Tibial artery (tissue), 4 donors: Measurements from ENCODE around the gene CLEC11A.

Experiments
- DNase-seq, 2 donors: peaks; one replicate each; pipeline ENCODE4 v3.0.0-alpha.2; 2019
- H3K27ac ChIP-seq, 2 donors: fragments of 200-600 bp; sonication (generic) in 1 of 2; 1 replicate in 1 of 2; 2 replicates in 1 of 2; pipeline ENCODE4 v1.5.1; 2018 to 2019; ENCODE audit warnings: mild to moderate bottlenecking in 1 of 2
- H3K27me3 ChIP-seq, 2 donors: fragments of 200-600 bp; sonication (generic) in 1 of 2; one replicate each; pipeline versions ENCODE4 v1.5.1 to v1.6.0; 2016 to 2019
- H3K36me3 ChIP-seq, 3 donors: fragments of 200-600 bp; sonication (generic) in 2 of 3; one replicate each; pipeline ENCODE4 v1.5.1; 2016 to 2019; ENCODE audit warnings: mild to moderate bottlenecking in 2 of 3
- H3K4me1 ChIP-seq, 4 donors: fragments of 200-600 bp; sonication (generic) in 2 of 4; 1 replicate in 3 of 4; 2 replicates in 1 of 4; pipeline ENCODE4 v1.5.1; 2016 to 2019
- H3K4me3 ChIP-seq, 2 donors: fragments of 200-600 bp; sonication (generic) in 1 of 2; 1 replicate in 1 of 2; 2 replicates in 1 of 2; pipeline ENCODE4 v1.5.1; 2018 to 2019; ENCODE audit warnings: mild to moderate bottlenecking in 2 of 2
- H3K9me3 ChIP-seq, 3 donors: fragments of 200-600 bp; sonication (generic) in 1 of 3; one replicate each; pipeline ENCODE4 v1.5.1; 2016 to 2019
- intact Hi-C: fragments of 100-400 bp; cut with DNase I; formaldehyde crosslinking; loops from one replicate; pipeline ENCODE4 v1.15.0; 2023; ENCODE audit warnings: low total_unique reads
- TF ChIP-seq, protein P1 (sequence below), 2 experiments: fragments of 200-600 bp in 1 of 2; fragments of 450-650 bp in 1 of 2; IDR thresholded peaks; one replicate each; pipeline ENCODE4 v1.5.1; 2017 to 2019; ENCODE audit warnings: antibody characterized with exemption in 2 of 2, mild to moderate bottlenecking in 1 of 2, moderate library complexity in 1 of 2

Gene CLEC11A

DNA sequence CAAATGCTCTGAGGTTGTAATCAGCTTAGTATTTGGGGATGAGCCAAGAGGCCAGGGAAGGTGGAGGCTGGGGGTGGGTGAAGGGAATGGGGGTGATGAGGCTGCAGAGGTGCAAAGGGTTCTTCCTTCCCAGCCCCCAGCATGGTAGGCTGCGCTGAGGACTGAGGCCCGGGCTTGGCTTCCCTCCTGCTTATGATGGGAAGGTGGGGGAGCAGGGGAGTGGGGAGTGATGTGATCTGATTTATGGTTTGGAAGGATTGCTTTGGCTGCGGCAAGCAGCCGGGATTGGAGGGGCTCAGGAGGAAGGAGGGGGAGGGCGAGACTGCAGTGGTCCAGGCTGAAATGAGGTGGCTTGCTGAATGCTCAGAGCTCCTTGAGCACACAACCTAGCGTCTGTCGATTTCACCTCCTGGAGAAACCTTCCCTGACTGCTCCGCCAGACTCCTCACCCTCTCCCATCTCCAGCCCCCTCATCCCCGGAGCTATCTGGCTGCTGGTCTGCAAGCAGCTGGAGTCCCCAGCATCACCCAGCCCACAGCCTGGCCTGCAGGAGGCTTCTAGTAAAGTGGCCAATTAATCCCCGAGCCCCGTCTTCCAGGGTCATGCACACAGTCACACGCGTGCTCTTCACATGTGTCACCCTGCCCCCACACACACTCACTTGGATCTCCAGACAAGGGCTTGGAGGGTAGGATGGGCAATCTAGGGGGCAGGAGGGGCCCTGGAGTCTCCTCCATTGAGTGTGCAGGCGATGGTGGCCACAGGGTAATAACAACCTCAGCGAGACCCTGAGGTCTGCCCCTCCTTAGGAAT is 757 bp upstream of the CLEC11A start:
- Histone ChIP-seq H3K9me3 (no peaks in the 10 kb centered on the region), H3K27ac (no peak overlapping the region), H3K4me3 (peak overlapping the region in 1 of 2 donors; percentile 50), H3K4me1 (peaks cover 0 to 51% (median 25%) of the 10 kb centered on the region in 4 donors), H3K36me3 (no peaks in the 10 kb centered on the region), H3K27me3 (peaks cover 0 to 100% of the 10 kb centered on the region in 2 donors)
- TF ChIP-seq, protein P1, sequence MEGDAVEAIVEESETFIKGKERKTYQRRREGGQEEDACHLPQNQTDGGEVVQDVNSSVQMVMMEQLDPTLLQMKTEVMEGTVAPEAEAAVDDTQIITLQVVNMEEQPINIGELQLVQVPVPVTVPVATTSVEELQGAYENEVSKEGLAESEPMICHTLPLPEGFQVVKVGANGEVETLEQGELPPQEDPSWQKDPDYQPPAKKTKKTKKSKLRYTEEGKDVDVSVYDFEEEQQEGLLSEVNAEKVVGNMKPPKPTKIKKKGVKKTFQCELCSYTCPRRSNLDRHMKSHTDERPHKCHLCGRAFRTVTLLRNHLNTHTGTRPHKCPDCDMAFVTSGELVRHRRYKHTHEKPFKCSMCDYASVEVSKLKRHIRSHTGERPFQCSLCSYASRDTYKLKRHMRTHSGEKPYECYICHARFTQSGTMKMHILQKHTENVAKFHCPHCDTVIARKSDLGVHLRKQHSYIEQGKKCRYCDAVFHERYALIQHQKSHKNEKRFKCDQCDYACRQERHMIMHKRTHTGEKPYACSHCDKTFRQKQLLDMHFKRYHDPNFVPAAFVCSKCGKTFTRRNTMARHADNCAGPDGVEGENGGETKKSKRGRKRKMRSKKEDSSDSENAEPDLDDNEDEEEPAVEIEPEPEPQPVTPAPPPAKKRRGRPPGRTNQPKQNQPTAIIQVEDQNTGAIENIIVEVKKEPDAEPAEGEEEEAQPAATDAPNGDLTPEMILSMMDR (IDR thresholded peaks at IDR 0.05) = no peak
- DNase-seq = no peak
- intact Hi-C loops = no loop called here

DNA sequence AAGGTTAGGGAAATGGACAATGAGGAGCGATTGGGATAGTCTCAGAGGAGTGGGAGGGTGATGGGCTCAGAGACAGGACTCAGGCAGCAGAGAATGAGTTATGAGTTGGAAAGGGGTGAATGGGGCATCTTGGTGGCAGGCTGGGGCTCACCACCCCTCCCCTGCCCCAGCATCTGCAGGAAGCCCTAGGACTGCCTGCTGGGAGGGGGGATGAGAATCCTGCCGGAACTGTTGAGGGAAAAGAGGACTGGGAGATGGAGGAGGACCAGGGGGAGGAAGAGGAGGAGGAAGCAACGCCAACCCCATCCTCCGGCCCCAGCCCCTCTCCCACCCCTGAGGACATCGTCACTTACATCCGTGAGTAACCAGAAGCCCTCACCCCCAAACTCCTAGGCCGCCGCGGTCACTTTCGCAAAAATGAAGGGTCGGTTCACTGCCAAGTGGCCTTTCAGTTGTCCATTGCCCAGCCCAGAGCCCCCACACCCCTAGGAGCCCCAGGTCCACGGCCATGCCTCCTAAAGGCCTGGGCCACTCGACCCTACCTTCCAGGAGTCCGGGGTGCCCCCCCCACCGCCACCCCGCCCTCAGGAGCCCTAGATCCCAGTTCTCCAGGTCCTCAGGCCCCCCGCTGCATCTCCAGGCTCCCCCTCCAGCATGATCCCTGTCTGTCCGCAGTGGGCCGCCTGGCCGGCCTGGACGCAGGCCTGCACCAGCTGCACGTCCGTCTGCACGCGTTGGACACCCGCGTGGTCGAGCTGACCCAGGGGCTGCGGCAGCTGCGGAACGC is 764 bp downstream of the CLEC11A start:
- Histone ChIP-seq H3K36me3 (no peaks in the 10 kb centered on the region), H3K27me3 (peaks cover 0 to 96% of the 10 kb centered on the region in 2 donors), H3K4me1 (peaks cover 0 to 40% (median 17%) of the 10 kb centered on the region in 4 donors), H3K27ac (no peak overlapping the region), H3K9me3 (no peaks in the 10 kb centered on the region), H3K4me3 (peak overlapping the region; percentile 46 to 50)
- intact Hi-C loops = no loop called here
- no peak for DNase-seq
- TF ChIP-seq, protein P1 (IDR thresholded peaks at IDR 0.05) = no peak

DNA sequence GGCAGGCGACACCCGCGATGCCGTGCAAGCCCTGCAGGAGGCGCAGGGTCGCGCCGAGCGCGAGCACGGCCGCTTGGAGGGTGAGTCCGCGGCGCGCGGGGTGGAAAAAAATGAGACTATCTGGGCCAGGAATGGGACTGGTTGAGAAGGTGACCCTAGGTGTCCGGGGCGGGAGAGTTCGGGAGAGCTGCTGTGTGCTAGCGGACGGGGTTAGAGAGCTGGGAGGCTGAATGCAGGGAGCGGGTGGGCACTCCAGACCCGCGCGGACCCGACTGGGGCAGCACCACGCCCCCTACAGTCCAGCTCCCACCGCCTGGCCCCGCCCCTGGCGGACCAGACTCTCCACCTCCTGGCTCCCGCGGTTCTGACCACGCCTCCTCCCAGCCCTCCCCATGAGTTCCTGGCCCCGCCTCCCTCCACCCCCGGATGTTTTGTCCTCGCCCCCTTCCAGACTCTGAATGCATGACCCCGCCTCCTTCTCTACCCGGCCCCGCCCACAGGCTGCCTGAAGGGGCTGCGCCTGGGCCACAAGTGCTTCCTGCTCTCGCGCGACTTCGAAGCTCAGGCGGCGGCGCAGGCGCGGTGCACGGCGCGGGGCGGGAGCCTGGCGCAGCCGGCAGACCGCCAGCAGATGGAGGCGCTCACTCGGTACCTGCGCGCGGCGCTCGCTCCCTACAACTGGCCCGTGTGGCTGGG is 1.5 kb downstream of the CLEC11A start:
- peak overlapping the region; percentile 46 to 50 for H3K4me3 ChIP-seq
- no peaks in the 10 kb centered on the region for H3K36me3 ChIP-seq
- intact Hi-C loops = no loop called here
- DNase-seq = peak; percentile 96 to 97
- no peaks in the 10 kb centered on the region for H3K9me3 ChIP-seq
- no peak overlapping the region for H3K27ac ChIP-seq
- H3K27me3 ChIP-seq = peaks cover 0 to 89% of the 10 kb centered on the region in 2 donors
- TF ChIP-seq, protein P1 (IDR thresholded peaks at IDR 0.05) = peak; percentile 46 to 49
- peaks cover 0 to 33% (median 11%) of the 10 kb centered on the region in 4 donors for H3K4me1 ChIP-seq

DNA sequence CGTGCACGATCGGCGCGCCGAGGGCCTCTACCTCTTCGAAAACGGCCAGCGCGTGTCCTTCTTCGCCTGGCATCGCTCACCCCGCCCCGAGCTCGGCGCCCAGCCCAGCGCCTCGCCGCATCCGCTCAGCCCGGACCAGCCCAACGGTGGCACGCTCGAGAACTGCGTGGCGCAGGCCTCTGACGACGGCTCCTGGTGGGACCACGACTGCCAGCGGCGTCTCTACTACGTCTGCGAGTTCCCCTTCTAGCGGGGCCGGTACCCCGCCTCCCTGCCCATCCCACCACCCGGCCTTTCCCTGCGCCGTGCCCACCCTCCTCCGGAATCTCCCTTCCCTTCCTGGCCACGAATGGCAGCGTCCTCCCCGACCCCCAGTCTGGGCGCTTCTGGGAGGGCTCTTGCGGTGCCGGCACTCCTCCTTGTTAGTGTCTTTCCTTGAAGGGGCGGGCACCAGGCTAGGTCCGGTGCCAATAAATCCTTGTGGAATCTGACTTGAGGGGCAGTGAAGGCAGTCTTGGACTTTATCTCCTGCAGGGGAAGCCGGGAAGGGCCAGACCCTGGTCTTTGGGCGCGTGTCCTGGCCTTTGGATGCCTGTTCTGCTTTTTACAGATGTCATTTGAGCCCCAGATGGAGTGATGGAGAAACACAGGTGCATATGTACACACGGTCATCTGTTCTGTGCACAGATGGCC is 2.2 kb downstream of the CLEC11A start:
- peaks cover 0 to 32% (median 11%) of the 10 kb centered on the region in 4 donors for H3K4me1 ChIP-seq
- intact Hi-C loops = no loop called here
- DNase-seq = no peak
- peak overlapping the region; percentile 46 to 50 for H3K4me3 ChIP-seq
- no peaks in the 10 kb centered on the region for H3K36me3 ChIP-seq
- no peak overlapping the region for H3K27ac ChIP-seq
- H3K27me3 ChIP-seq = peaks cover 0 to 82% of the 10 kb centered on the region in 2 donors
- H3K9me3 ChIP-seq = no peaks in the 10 kb centered on the region
- TF ChIP-seq, protein P1 (IDR thresholded peaks at IDR 0.05) = no peak

DNA sequence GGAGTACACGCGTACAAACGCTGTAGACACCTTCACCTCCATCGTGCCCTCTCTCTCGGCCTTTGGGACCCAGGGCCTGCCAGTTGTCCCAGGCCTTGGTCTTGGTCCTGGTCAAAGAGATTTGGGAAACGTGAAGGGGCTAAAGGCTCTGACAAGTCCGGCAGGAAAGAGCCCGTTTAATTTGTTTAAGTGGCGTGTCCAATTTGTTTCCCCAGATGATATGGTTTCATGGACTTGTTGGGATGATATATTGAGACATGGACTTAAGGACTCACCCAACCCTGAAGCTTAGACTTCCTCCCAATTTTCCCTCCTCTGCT is 2.7 kb downstream of the CLEC11A start:
- Histone ChIP-seq H3K4me3 (peak overlapping the region in 1 of 2 donors; percentile 50), H3K27me3 (peaks cover 0 to 80% of the 10 kb centered on the region in 2 donors), H3K27ac (no peak overlapping the region), H3K4me1 (peaks cover 0 to 32% (median 11%) of the 10 kb centered on the region in 4 donors), H3K36me3 (no peaks in the 10 kb centered on the region), H3K9me3 (no peaks in the 10 kb centered on the region)
- TF ChIP-seq, protein P1 (IDR thresholded peaks at IDR 0.05) = no peak
- intact Hi-C loops = no loop called here
- DNase-seq = no peak
